Hepatocyte (in vitro differentiated cells): ENCODE data around the gene OR51B2. TPM values are rescaled to one million over a fixed set of nuclear protein-coding genes. Genes with fewer than 3 reads are reported as not detected.

Source experiments
- DNase-seq: peaks from one replicate; pipeline ENCODE4 v3.0.0-alpha.2; 2016; ENCODE audit warnings: low spot score
- H2AFZ ChIP-seq: fragments of 200-600 bp; sonication (generic); 2 replicates; pipeline ENCODE4 v1.6.0; 2016; ENCODE audit warnings: antibody characterized with exemption, mild to moderate bottlenecking
- H3K27ac ChIP-seq: fragments of 200-600 bp; sonication (generic); 2 replicates; pipeline ENCODE4 v1.5.1; 2016; ENCODE audit warnings: mild to moderate bottlenecking
- H3K27me3 ChIP-seq: fragments of 200-600 bp; sonication (generic); 2 replicates; pipeline ENCODE4 v1.6.1; 2016
- H3K36me3 ChIP-seq: fragments of 200-600 bp; sonication (generic); replicated peaks from 2 replicates; pipeline ENCODE4 v1.5.1; 2016; ENCODE audit warnings: low read depth; ENCODE audit not compliant: insufficient read depth
- H3K4me1 ChIP-seq: fragments of 200-600 bp; sonication (generic); 2 replicates; pipeline ENCODE4 v1.5.1; 2016; ENCODE audit warnings: mild to moderate bottlenecking, moderate library complexity; ENCODE audit not compliant: insufficient read depth
- H3K4me2 ChIP-seq: fragments of 200-600 bp; sonication (generic); 2 replicates; pipeline ENCODE4 v1.6.0; 2016
- H3K4me3 ChIP-seq: fragments of 200-600 bp; sonication (generic); 2 replicates; pipeline ENCODE4 v1.5.1; 2016; ENCODE audit warnings: mild to moderate bottlenecking
- H3K79me2 ChIP-seq: fragments of 200-600 bp; sonication (generic); 2 replicates; pipeline ENCODE4 v1.6.0; 2017; ENCODE audit warnings: mild to moderate bottlenecking
- H3K9me2 ChIP-seq: fragments of 200-600 bp; sonication (generic); replicated peaks from 2 replicates; pipeline ENCODE4 v1.6.0; 2017; ENCODE audit warnings: mild to moderate bottlenecking; ENCODE audit not compliant: insufficient read depth
- H3K9me3 ChIP-seq: fragments of 200-600 bp; sonication (generic); 2 replicates; pipeline ENCODE4 v1.5.1; 2016; ENCODE audit warnings: low read depth, mild to moderate bottlenecking
- H4K20me1 ChIP-seq: fragments of 200-600 bp; sonication (generic); 2 replicates; pipeline ENCODE4 v1.6.0; 2016; ENCODE audit warnings: mild to moderate bottlenecking; ENCODE audit not compliant: insufficient read depth, poor library complexity, severe bottlenecking
- EZH2 ChIP-seq: fragments of 200-600 bp; sonication (generic); IDR thresholded peaks from 2 replicates; pipeline ENCODE4 v1.6.1; 2016; ENCODE audit warnings: antibody characterized with exemption, mild to moderate bottlenecking, borderline replicate concordance
- EZH2phosphoT487 ChIP-seq: fragments of 200-600 bp; sonication (generic); IDR thresholded peaks from one replicate; pipeline ENCODE4 v1.6.1; 2018; ENCODE audit warnings: antibody characterized with exemption, mild to moderate bottlenecking, low read depth, moderate library complexity; ENCODE audit not compliant: unreplicated experiment, severe bottlenecking
- WGBS: methylation state at CpG from one replicate; pipeline ENCODE4 v1.1.6; 2016; ENCODE audit warnings: low lambda C conversion rate; ENCODE audit errors: missing lambda C conversion rate; 5-methylcytosine and 5-hydroxymethylcytosine counted together
- polyA plus RNA-seq: library from polyadenylated mRNA; unstranded; fragments of >200 nt; fragmentation: Nextera tagmentation; extraction: Ambion mirVana; gene quantifications from 2 replicates; pipeline ENCODE4 v1.2.1, GENCODE V29; 2016
- total RNA-seq: library from RNA; depleted of rRNA; stranded (reverse); fragments of >200 nt; gene quantifications from 2 replicates; pipeline ENCODE4 v1.2.3, GENCODE V29; 2014
- TF ChIP-seq, protein P1 (sequence below): fragments of 200-600 bp; sonication (generic); IDR thresholded peaks from 2 replicates; pipeline ENCODE4 v1.5.1; 2016; ENCODE audit warnings: antibody characterized with exemption, mild to moderate bottlenecking; ENCODE audit not compliant: poor library complexity

Gene OR51B2
- total and polyA plus RNA-seq, 2 experiments from 2014 or later, result not detected

DNA sequence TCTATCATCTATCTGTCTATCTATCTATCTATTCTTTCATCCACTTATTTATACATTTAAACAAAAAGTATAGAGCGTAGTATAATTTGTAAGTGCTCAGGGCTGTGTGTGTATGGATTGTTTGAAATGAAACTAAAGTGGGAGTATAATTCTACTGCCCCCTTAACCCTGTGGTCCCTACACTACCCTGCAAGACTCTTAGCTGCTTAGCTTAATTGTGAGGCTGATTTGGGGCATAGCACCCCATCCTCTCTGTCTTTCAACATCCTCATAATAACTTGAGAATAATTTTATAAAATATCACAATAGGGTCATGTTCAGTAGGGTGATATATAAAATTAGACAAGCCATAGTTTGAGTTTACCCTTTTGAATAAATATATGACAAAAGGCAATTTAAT, 34.0 kb downstream of the OR51B2 start:
- TF ChIP-seq, protein P1, sequence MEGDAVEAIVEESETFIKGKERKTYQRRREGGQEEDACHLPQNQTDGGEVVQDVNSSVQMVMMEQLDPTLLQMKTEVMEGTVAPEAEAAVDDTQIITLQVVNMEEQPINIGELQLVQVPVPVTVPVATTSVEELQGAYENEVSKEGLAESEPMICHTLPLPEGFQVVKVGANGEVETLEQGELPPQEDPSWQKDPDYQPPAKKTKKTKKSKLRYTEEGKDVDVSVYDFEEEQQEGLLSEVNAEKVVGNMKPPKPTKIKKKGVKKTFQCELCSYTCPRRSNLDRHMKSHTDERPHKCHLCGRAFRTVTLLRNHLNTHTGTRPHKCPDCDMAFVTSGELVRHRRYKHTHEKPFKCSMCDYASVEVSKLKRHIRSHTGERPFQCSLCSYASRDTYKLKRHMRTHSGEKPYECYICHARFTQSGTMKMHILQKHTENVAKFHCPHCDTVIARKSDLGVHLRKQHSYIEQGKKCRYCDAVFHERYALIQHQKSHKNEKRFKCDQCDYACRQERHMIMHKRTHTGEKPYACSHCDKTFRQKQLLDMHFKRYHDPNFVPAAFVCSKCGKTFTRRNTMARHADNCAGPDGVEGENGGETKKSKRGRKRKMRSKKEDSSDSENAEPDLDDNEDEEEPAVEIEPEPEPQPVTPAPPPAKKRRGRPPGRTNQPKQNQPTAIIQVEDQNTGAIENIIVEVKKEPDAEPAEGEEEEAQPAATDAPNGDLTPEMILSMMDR, result no peak
- TF ChIP-seq EZH2 (no peak), EZH2phosphoT487 (no peak)
- no peaks in the 10 kb centered on the region for H3K4me1 ChIP-seq
- no peaks in the 10 kb centered on the region for H3K79me2 ChIP-seq
- no peaks in the 10 kb centered on the region for H3K9me3 ChIP-seq
- H3K4me3 ChIP-seq, result no peak overlapping the region
- no peaks in the 10 kb centered on the region for H3K36me3 ChIP-seq
- no peak overlapping the region for H3K27ac ChIP-seq
- 100% methylated on average over 1 of the region's 1 CpG for WGBS
- no peaks in the 10 kb centered on the region for H3K9me2 ChIP-seq
- H2AFZ ChIP-seq, result no peak overlapping the region
- no peak for DNase-seq
- no peak overlapping the region for H3K4me2 ChIP-seq
- no peaks in the 10 kb centered on the region for H3K27me3 ChIP-seq
- H4K20me1 ChIP-seq, result no peaks in the 10 kb centered on the region

DNA sequence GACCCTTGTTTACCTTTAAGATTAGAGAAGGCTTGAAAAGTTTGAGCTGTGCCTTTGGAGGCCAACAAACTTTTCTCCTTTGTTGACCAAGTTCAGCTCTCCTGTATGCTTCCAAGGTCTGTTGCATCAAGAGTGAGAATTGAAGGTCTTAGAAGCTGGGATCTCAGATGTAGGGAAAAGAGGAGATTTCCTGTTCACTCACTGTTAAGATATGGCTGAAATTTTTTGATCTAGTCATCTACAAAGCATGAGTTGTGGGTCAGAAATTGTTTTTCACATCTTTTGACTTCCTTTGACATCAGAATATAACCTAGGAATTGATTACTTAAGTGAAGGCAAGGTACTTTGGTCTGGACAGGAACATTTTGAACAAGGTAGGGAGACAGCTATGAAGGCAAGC, 34.4 kb downstream of the OR51B2 start:
- no peak overlapping the region for H3K27ac ChIP-seq
- no peak overlapping the region for H2AFZ ChIP-seq
- DNase-seq, result no peak
- TF ChIP-seq EZH2phosphoT487 (no peak), EZH2 (no peak)
- TF ChIP-seq, protein P1, result no peak
- H3K9me2 ChIP-seq, result no peaks in the 10 kb centered on the region
- no peaks in the 10 kb centered on the region for H3K9me3 ChIP-seq
- no peaks in the 10 kb centered on the region for H3K27me3 ChIP-seq
- H3K4me2 ChIP-seq, result no peak overlapping the region
- no peaks in the 10 kb centered on the region for H4K20me1 ChIP-seq
- no peaks in the 10 kb centered on the region for H3K36me3 ChIP-seq
- no peaks in the 10 kb centered on the region for H3K79me2 ChIP-seq
- H3K4me3 ChIP-seq, result no peak overlapping the region
- no peaks in the 10 kb centered on the region for H3K4me1 ChIP-seq

DNA sequence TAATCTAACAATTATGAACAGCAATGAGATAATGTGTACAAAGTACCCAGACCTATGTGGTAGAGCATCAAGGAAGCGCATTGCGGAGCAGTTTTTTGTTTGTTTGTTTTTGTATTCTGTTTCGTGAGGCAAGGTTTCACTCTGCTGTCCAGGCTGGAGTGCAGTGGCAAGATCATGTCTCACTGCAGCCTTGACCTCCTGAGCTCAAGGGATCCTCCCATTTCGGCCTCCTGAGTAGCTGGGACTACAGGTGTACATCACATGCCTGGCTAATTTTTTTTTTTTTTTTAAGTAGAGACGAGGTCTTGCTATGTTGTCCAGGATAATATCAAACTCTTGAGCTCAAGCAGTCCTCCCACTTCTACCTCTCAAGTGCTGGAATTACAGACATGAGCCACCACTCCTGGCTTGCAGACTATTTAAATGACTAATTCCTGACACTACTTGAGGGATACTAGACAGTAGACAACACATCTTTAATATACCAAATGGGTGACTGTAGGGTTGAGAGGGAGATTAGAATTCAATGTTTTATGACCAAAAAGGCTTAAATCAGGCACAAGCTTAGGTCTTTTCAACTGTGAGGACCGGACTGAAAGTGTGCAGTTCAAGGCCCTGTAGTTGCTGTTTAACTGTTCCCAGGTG, 35.1 kb downstream of the OR51B2 start:
- Histone ChIP-seq H3K36me3 (no peaks in the 10 kb centered on the region), H3K9me2 (no peaks in the 10 kb centered on the region), H3K4me3 (no peak overlapping the region), H3K79me2 (no peaks in the 10 kb centered on the region), H3K9me3 (no peaks in the 10 kb centered on the region), H3K4me1 (no peaks in the 10 kb centered on the region), H3K27ac (no peak overlapping the region), H4K20me1 (no peaks in the 10 kb centered on the region), H3K27me3 (no peaks in the 10 kb centered on the region), H2AFZ (no peak overlapping the region), H3K4me2 (no peak overlapping the region)
- DNase-seq, result no peak
- no peak for TF ChIP-seq EZH2
- TF ChIP-seq, protein P1, result no peak
- TF ChIP-seq EZH2phosphoT487, result no peak
- WGBS, result 84% methylated on average over 6 of the region's 6 CpGs
